Transverse colon (tissue), 4 donors: ENCODE measurements around the gene KDM1B. TPM values are rescaled to one million over a fixed set of nuclear protein-coding genes. Genes with fewer than 3 reads are reported as not detected.
A peak's percentile ranks its signal among the peaks of the same experiment; 100 is the strongest.

Experiments
- DNase-seq: peaks from one replicate; pipeline ENCODE4 v3.0.0-alpha.2; 2019
- H3K27ac ChIP-seq, 4 donors: fragments of 200-600 bp; sonication (generic); 2 replicates each; pipeline ENCODE4 v1.5.1; 2016 to 2018; ENCODE audit warnings: inconsistent platforms in 4 of 4
- H3K27me3 ChIP-seq: fragments of 200-600 bp; sonication (generic); 2 replicates; pipeline ENCODE4 v1.5.1; 2017; ENCODE audit warnings: inconsistent platforms
- H3K36me3 ChIP-seq, 4 donors: fragments of 200-600 bp; sonication (generic); 2 replicates each; pipeline ENCODE4 v1.5.1; 2017 to 2019; ENCODE audit warnings: inconsistent platforms in 4 of 4
- H3K4me1 ChIP-seq, 4 donors: fragments of 200-600 bp; sonication (generic); 2 replicates each; pipeline ENCODE4 v1.5.1; 2017 to 2020; ENCODE audit warnings: inconsistent platforms in 4 of 4
- H3K4me3 ChIP-seq, 4 donors: fragments of 200-600 bp; sonication (generic); 1 replicate in 1 of 4; 2 replicates in 3 of 4; pipeline versions ENCODE4 v1.5.1 to v1.6.1; 2017 to 2019; ENCODE audit warnings: inconsistent platforms in 4 of 4
- H3K9me3 ChIP-seq, 2 donors: fragments of 200-600 bp; sonication (generic); 2 replicates each; pipeline ENCODE4 v1.5.1; 2017 to 2019; ENCODE audit warnings: inconsistent platforms in 2 of 2
- EP300 ChIP-seq: sonication (generic); formaldehyde crosslinking; IDR thresholded peaks from one replicate; pipeline ENCODE4 v1.6.1; 2017; ENCODE audit warnings: antibody characterized with exemption, low read depth
- POLR2A ChIP-seq: fragments of 450-650 bp; IDR thresholded peaks from one replicate; pipeline ENCODE4 v1.6.1; 2016; ENCODE audit warnings: antibody characterized with exemption, mild to moderate bottlenecking, moderate library complexity
- POLR2AphosphoS5 ChIP-seq, 3 donors: sonication (generic); formaldehyde crosslinking; IDR thresholded peaks; one replicate each; pipeline ENCODE4 v1.6.1; 2016; ENCODE audit warnings: antibody characterized with exemption in 3 of 3
- WGBS, 2 donors: methylation state at CpG; one replicate each; pipeline ENCODE4 v1.1.5; 2018; ENCODE audit warnings: low coverage in 1 of 2; 5-methylcytosine and 5-hydroxymethylcytosine counted together
- in situ Hi-C, 4 donors: fragments of 200-750 bp; cut with MboI; loops; one replicate each; pipeline versions ENCODE4 v1.15.0 to v1.15.1; 2017; ENCODE audit warnings: low sequenced_read_pairs in 3 of 4, low pct_ligation_motif_present in 1 of 4, low pct_unique_long_range_greater_than_20kb in 1 of 4
- intact Hi-C: fragments of 100-400 bp; cut with DNase I; formaldehyde crosslinking; loops from one replicate; pipeline ENCODE4 v1.15.1; 2023; ENCODE audit warnings: low total_unique reads
- total RNA-seq, 4 donors: library from RNA; depleted of rRNA; stranded (reverse); fragments of >200 nt; gene quantifications; one replicate each; pipeline ENCODE4 v1.1.0, GENCODE V29; 2016
- TF ChIP-seq, protein P1 (sequence below), 5 experiments: fragments of 200-600 bp in 3 of 5; fragments of 450-650 bp in 2 of 5; sonication (generic) in 3 of 5; IDR thresholded peaks; 1 replicate in 2 of 5; 2 replicates in 3 of 5; pipeline ENCODE4 v1.5.1; 2016 to 2017; ENCODE audit warnings: antibody characterized with exemption in 5 of 5, inconsistent platforms in 3 of 5, mild to moderate bottlenecking in 2 of 5, moderate library complexity in 1 of 5

KDM1B gene
- total RNA-seq, 4 donors from 2014 or later = 18.9 to 70.7 (median 40.0) TPM

DNA sequence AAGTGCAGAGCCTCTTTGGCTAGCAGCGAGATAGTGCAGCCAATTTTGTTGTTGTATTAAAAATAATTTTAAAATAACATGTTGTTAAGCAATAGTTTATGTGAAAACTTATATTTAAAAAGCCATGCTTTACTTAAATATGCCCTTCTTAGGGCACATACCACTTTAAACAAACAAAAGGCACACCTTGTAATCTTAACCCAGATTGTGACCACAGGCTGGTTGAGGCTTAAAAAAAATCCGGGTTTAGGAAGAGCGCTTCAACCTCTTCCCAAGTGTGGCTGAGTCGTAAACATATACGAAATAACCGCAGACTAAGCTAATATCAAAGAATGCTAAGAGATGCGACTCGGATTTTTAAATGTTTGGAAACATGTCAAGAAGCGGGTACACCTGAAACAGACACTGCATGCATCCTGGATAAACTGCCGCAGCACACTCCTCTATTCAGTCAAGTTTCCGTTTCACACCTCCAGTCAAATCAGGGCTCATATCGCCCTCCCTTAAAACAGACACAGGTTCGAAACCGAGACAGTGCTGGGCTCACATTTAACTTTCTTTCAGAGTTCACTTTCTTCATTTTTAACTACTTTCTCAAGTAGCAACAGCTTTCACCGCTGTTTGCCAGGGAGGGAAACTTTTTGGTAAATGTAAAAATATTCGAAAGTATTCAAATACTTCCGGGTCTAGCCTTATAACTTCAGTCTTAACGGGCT, 107.6 kb downstream of the KDM1B start:
- Histone ChIP-seq H3K27ac (peak overlapping the region; percentile 93 to 100 (median 96)), H3K4me1 (peaks cover 29 to 43% (median 32%) of the 10 kb centered on the region in 4 donors), H3K4me3 (peak overlapping the region; percentile 46 to 99 (median 86)), H3K36me3 (peaks cover 0 to under 1% (median 0%) of the 10 kb centered on the region in 4 donors), H3K27me3 (no peaks in the 10 kb centered on the region), H3K9me3 (no peaks in the 10 kb centered on the region)
- TF ChIP-seq POLR2A = no peak
- TF ChIP-seq EP300 = no peak
- TF ChIP-seq POLR2AphosphoS5 (IDR thresholded peaks at IDR 0.05) = no peak
- TF ChIP-seq, protein P1, sequence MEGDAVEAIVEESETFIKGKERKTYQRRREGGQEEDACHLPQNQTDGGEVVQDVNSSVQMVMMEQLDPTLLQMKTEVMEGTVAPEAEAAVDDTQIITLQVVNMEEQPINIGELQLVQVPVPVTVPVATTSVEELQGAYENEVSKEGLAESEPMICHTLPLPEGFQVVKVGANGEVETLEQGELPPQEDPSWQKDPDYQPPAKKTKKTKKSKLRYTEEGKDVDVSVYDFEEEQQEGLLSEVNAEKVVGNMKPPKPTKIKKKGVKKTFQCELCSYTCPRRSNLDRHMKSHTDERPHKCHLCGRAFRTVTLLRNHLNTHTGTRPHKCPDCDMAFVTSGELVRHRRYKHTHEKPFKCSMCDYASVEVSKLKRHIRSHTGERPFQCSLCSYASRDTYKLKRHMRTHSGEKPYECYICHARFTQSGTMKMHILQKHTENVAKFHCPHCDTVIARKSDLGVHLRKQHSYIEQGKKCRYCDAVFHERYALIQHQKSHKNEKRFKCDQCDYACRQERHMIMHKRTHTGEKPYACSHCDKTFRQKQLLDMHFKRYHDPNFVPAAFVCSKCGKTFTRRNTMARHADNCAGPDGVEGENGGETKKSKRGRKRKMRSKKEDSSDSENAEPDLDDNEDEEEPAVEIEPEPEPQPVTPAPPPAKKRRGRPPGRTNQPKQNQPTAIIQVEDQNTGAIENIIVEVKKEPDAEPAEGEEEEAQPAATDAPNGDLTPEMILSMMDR (IDR thresholded peaks at IDR 0.05) = no peak
- in situ Hi-C loops = no loop called here
- DNase-seq = no peak
- intact Hi-C loops = loop anchor here (10.0 kb wide), 1 partner anchor 108 kb away; the partner anchor contains the start of genes KDM1B and TPMT
- 4 to 6% methylated on average over 16 to 18 of the region's 18 CpGs for WGBS, 2 donors

DNA sequence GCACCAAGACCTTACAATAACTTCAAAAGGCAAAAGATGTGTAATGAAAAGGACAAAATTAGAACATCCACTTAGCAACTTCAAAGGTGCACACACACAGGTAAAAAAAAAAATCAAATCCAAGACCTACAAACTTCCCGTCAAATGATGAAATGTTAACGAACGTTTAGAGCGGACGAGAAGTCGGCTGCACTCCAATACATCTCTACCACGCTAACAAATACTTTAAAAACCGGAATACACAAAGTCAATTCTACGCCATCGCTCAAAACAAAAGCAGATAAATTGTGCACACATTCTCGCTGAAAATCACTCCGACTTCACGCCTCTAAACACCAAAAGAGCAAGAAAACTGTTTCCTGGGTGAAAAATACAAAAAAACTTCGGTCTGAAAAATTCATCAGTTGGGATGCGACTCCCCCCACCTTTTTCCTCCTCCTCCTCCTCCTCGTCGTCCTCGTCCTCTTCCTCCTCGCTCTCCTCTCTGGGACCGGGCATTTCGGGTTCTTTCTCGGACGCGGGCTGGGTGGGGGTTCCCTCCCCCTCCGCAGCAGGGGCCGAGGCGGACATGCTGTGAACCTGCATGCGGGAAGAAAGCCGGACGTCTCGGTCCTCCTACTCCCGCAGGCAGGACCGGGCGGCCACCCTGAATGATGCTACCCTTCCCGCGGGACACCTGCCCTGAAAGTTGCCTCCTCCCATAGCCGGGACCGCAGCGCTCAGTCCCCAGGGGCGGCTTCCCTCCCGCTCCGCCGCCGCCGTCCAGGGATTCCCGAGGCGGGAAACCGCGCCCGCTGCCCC, 108.4 kb downstream of the KDM1B start:
- intact Hi-C loops = loop anchor here (10.0 kb wide), 1 partner anchor 109 kb away; the partner anchor contains the start of genes KDM1B and TPMT

DNA sequence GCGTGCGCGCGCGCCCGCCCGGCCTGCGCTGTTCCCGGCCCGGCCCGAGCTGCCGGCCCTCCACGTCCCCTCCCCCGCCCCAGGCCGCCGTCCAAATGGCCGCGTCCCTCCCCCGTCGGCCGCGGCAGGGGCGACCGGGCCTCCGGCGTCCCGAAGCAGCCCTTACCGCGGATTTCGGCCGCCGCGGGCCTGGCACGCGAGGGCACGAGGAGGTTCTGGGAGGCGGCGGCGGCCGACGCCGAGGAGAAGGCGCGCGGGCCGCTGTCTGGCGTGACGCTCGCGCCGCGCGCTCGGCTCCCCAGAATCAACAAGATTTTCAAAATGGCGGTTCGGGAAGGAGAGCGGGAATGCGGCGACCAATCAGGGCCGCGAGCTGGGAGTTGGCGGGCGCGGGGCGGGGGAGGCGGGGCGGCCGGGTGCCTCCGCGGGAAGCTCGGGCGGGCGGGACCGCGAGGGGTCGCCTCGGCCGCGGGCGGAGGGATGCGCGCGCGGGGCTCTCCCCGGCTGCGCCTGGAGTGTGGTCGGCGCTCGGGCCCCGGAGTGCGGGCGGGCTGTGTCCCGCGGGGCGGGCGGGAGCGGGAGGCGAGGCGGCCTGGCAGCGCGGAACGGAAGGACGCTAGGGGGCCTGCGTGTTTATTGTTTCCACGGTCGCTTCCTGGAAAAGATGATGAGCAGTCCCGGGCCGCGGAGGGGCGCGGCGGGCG, 109.1 kb downstream of the KDM1B start, which contains the start of gene DEK:
Gene DEK, minus strand, starts transcription at position 312 of the 704 bp plus-strand sequence. CDS start 543 bp downstream, outside the sequence.
- in situ Hi-C loops (no loop called here), intact Hi-C loops (loop anchor here (10.0 kb wide), 1 partner anchor 110 kb away; the partner anchor contains the start of genes KDM1B and TPMT)
- Histone ChIP-seq H3K4me1 (peaks cover 24 to 39% (median 32%) of the 10 kb centered on the region in 4 donors), H3K36me3 (no peaks in the 10 kb centered on the region), H3K4me3 (peak within 1 kb of the TSS; percentile 46 to 99 (median 86)), H3K27me3 (no peaks in the 10 kb centered on the region), H3K27ac (peak within 1 kb of the TSS; percentile 93 to 100 (median 96)), H3K9me3 (no peaks in the 10 kb centered on the region)
- WGBS, 2 donors = 0% methylated on average over 49 of the region's 113 CpGs; no CpG with 5 or more reads in 1 of the 2 donors
- DNase-seq = peak; percentile 89
- TF ChIP-seq, protein P1 (IDR thresholded peaks at IDR 0.05) = peak in 4 of 5 experiments; percentile 47 to 62 (median 58)
- TF ChIP-seq EP300 = no peak
- peak; percentile 5 to 29 (median 24) for TF ChIP-seq POLR2AphosphoS5 (IDR thresholded peaks at IDR 0.05)
- TF ChIP-seq POLR2A = peak; percentile 30

More for the DNA sequence above, 108.4 kb downstream of the KDM1B start:
- in situ Hi-C loops = no loop called here
- Histone ChIP-seq H3K4me1 (peaks cover 26 to 42% (median 32%) of the 10 kb centered on the region in 4 donors), H3K9me3 (no peaks in the 10 kb centered on the region), H3K27ac (peak overlapping the region; percentile 93 to 100 (median 96)), H3K27me3 (no peaks in the 10 kb centered on the region), H3K4me3 (peak overlapping the region; percentile 46 to 99 (median 86)), H3K36me3 (no peaks in the 10 kb centered on the region)
- DNase-seq = no peak
- WGBS, 2 donors = 0% methylated on average over 11 to 30 of the region's 50 CpGs
- TF ChIP-seq POLR2A (no peak), POLR2AphosphoS5 (IDR thresholded peaks at IDR 0.05) (no peak), EP300 (no peak)
- TF ChIP-seq, protein P1 (IDR thresholded peaks at IDR 0.05) = no peak
